HG03354 (cell line): ENCODE data around the gene KLHL5.

Experiments
- ATAC-seq: cut with Tn5 transposase; IDR thresholded peaks from one replicate; pipeline ENCODE4 v1.9.1; 2021; ENCODE audit warnings: mild to moderate bottlenecking; ENCODE audit not compliant: unreplicated experiment, poor library complexity, severe bottlenecking

KLHL5 gene

DNA sequence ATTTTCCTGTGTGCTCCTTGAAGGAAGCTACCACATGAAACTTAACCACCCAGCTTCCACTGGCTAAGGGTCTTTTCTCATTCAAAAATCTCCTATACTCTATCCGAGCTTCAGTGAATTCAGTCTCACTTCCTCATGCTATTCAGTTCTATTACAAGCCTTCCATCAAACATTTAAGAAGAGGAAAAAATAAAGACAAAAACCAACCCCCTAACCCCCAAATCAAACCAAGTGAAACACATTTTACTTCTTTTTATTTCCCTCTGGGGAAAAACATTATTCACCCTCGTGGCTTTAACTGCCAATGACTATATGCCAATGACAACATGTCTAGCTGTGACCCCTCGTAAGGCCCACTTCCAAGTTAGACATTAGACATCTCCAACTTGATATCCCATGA, 104.1 kb downstream of the KLHL5 start:
- ATAC-seq = no peak

DNA sequence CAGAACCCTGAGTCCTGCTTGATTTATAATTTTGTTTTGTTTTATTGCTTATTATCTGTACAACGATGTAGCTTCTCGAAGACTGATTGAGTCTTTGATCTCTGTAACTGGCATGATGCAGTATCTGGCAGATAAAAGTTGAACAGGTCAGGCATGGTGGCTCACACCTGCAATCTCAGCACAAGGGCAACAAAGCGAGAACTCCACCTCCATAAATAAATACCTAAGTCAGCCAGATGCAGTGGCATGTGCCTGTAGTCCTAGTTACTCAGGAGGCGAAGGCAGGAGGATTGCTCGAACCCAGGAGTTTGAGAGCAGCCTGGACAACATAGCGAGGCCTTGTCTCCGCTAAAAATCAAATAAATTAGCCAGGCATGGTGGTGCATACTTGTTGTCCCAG, 104.6 kb downstream of the KLHL5 start:
- no peak for ATAC-seq

GRCh38 chr4:39169426-39169825, 107.4 kb downstream of the KLHL5 start:
- no peak for ATAC-seq

DNA sequence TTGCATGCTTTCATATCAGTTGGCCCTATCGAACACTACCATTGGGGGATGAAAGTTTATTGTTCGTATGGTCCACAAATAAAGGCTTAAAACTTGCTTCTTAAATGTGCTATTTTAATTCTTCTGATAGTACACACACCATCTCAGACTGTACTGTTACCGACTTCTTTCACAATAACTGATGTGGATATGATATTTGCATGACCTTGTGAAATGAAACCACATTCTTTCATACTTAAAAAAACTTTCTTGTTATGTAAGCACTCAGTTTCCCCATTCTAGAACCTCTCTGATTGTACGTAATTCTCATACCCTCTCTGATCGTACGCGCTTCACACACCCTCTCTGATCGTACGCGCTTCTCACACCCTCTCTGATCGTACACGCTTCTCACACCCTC, 108.3 kb downstream of the KLHL5 start:
- ATAC-seq = no peak
